CD4-positive, alpha-beta T cell treated with Interleukin-15 for 1 hour (primary cell): Measurements from ENCODE around the gene ZNF845.
"Not testable (repeated sequence)": the region's sequence is repeated elsewhere in the genome, so short reads cannot be mapped to it uniquely, and the experiment has no call there.

ENCODE experiments used
- DNase-seq: peaks from one replicate; pipeline ENCODE4 v3.0.0-alpha.2; 2020

ZNF845 gene

GRCh38 chr19:53333463-53334449 is at the start of gene ZNF845:
TSS of gene ZNF845 (plus strand) at chr19:53333749. CDS start at chr19:53341308, 7,559 bp downstream.
- DNase-seq = peak; percentile 92

GRCh38 chr19:53285087-53285486 is 48.5 kb upstream of the ZNF845 start:
- no peak for DNase-seq

GRCh38 chr19:53290758-53291549 is 42.6 kb upstream of the ZNF845 start:
- DNase-seq = no peak

GRCh38 chr19:53294786-53295441 is 38.6 kb upstream of the ZNF845 start:
- DNase-seq = no peak

GRCh38 chr19:53301341-53301740 is 32.2 kb upstream of the ZNF845 start:
- not testable (repeated sequence) for DNase-seq

GRCh38 chr19:53308339-53308811 is 25.2 kb upstream of the ZNF845 start:
- no peak for DNase-seq

- no peak for DNase-seq
Observed at GRCh38 chr19:53311044-53311443, 22.5 kb upstream of the ZNF845 start.

- no peak for DNase-seq
Observed at GRCh38 chr19:53311897-53312296, 21.7 kb upstream of the ZNF845 start.

- no peak for DNase-seq
Observed at GRCh38 chr19:53328967-53329366, 4.6 kb upstream of the ZNF845 start.

GRCh38 chr19:53332484-53332883 is 1.1 kb upstream of the ZNF845 start:
- DNase-seq = no peak

GRCh38 chr19:53333066-53333462 is 485 bp upstream of the ZNF845 start:
- no peak for DNase-seq

GRCh38 chr19:53344403-53344802 is 10.9 kb downstream of the ZNF845 start:
- not testable (repeated sequence) for DNase-seq

GRCh38 chr19:53355739-53356138 is 22.2 kb downstream of the ZNF845 start:
- no peak for DNase-seq

GRCh38 chr19:53357821-53358581 is 24.5 kb downstream of the ZNF845 start:
- DNase-seq = no peak

GRCh38 chr19:53360056-53360455 is 26.5 kb downstream of the ZNF845 start:
- DNase-seq = not testable (repeated sequence)

- peak; percentile 96 for DNase-seq
Observed at GRCh38 chr19:53365134-53365898, 31.8 kb downstream of the ZNF845 start, which contains the start of gene ZNF525. TSS of gene ZNF525 (plus strand) at chr19:53365705. CDS start at chr19:53372282, 6,577 bp downstream.

- peak; percentile 34 for DNase-seq
Observed at GRCh38 chr19:53365899-53366493, 32.4 kb downstream of the ZNF845 start.

- DNase-seq = no peak
Observed at GRCh38 chr19:53372196-53372595, 38.6 kb downstream of the ZNF845 start.

GRCh38 chr19:53374288-53374687 is 40.7 kb downstream of the ZNF845 start:
- DNase-seq = no peak

GRCh38 chr19:53374743-53375142 is 41.2 kb downstream of the ZNF845 start:
- no peak for DNase-seq

- no peak for DNase-seq
Observed at GRCh38 chr19:53381376-53381775, 47.8 kb downstream of the ZNF845 start.
